ENCODE results near the gene CDH26.

DNA sequence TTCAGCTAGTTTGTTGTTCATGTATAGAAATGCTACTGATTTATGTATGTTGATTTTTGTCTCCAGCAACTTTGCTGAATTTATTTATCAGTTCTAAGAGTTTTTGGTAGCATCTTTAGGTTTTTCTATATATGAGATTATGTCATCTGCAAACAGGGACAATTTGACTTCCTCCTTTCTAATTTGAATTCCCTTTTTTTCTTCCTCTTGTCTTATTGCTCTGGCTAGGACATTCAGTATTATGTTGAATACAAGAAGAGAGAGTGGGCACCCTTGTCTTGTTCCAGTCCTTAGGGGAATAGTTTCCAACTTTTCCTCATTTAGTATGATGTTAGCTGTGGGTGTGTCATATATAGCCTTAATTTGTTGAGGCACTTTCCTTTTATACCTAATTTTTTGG, 58.2 kb downstream of the CDH26 start:
- TF ChIP-seq, protein P1, sequence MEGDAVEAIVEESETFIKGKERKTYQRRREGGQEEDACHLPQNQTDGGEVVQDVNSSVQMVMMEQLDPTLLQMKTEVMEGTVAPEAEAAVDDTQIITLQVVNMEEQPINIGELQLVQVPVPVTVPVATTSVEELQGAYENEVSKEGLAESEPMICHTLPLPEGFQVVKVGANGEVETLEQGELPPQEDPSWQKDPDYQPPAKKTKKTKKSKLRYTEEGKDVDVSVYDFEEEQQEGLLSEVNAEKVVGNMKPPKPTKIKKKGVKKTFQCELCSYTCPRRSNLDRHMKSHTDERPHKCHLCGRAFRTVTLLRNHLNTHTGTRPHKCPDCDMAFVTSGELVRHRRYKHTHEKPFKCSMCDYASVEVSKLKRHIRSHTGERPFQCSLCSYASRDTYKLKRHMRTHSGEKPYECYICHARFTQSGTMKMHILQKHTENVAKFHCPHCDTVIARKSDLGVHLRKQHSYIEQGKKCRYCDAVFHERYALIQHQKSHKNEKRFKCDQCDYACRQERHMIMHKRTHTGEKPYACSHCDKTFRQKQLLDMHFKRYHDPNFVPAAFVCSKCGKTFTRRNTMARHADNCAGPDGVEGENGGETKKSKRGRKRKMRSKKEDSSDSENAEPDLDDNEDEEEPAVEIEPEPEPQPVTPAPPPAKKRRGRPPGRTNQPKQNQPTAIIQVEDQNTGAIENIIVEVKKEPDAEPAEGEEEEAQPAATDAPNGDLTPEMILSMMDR (conservative IDR thresholded peaks at IDR 0.05 in 1 of 2, IDR thresholded peaks at IDR 0.05 in 1 of 2; ENCODE audit: extremely low read depth in 1 of 2, insufficient read depth in 1 of 2, low read depth in 1 of 2, low read length in 2 of 2) = no peak
- TF ChIP-seq EZH2 (IDR thresholded peaks at IDR 0.05; ENCODE audit: borderline replicate concordance, low read length) = no peak

Data from mammary epithelial cell (primary cell).